ENCODE measurements around the gene AP1G2.
A peak's percentile ranks its signal among the peaks of the same experiment; 100 is the strongest.

The AP1G2 gene

DNA sequence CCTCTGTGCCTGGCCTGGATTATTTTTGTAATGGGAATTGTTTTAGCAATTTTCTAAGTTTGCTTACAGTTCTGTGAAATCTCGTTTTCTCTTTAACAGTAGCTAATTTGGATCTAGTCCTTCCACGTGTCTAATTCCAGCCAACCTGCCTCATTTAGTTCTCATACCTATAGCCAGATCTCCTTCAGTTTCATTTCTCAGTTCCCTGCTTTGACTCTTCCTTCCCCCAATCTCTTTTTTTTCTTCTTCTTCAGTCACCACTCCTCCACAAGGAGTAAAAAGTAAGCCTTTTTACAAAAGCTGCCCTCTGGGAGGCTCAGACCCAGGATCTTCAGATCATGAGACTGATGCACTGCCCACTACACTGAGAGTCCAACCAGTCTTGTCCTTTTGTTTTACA lies 10.1 kb downstream of the AP1G2 start:
- no peak for DNase-seq (ENCODE audit: low read depth)

DNA sequence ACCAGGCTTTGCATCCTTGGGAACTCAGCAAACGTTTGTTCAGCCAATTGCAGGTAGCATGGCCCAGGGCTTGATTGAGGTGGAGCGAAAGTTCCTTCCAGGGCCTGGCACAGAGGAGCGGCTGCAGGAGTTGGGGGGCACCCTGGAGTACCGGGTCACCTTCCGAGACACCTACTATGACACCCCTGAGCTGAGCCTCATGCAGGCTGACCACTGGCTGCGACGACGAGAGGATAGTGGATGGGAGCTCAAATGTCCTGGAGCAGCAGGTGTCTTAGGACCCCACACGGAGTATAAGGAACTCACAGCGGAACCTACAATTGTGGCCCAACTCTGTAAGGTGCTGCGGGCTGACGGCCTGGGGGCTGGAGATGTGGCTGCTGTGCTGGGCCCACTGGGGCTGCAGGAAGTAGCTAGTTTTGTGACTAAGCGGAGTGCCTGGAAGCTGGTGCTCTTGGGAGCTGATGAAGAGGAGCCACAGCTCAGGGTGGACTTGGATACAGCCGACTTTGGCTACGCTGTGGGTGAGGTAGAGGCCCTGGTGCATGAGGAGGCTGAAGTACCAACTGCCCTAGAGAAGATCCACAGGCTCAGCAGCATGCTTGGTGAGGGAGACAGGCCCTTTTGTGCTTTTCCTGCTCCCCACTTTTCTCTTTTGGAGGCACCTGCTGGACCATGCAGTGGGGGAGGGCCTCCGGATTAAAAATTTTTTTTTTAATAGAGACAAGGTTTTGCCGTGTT lies 10.7 kb downstream of the AP1G2 start:
- no peak for DNase-seq (ENCODE audit: low read depth)

DNA sequence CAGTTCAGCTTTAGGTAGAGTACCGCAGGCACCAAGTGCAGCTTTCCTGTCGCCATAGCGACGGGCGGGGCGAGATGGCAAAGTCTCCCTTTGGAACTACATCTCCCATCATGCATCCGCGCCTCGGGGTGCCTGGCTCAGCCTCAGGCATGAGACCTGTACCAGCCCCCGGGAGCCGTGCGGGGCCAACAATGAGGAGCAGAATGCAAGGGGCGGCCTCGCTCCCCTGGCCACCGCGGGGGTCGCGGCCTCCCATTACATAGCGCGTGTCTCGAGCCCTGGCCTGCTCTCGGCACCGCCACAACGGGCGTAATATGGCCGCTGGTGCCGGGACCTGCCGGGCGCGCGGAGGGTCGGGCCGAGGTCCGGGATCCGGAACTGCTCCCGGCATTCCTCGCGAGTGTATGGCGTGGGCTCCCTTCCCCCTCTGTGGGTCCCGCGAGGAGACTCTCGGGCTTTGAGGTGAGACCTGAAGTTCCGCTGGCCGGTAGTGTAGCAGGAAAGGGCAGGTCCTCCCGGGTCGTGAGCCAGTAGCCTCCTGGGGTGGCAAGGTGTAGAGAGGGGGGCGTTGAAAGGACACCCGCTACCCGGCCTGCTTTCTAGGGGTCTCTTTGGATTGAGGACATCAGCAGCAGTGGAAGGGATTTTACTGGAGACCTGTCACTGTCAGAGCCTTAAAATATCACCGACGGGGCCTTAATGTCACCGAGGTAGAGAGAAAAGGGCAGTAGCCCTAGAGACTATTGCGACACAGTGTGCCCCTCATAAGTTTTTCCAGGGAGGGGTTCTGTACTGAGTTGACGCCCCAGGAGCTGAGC lies 11.5 kb downstream of the AP1G2 start, which contains the start of gene THTPA:
Gene THTPA (plus strand): TSS at position 390 of the 818 bp plus-strand sequence. CDS start 487 bp downstream, outside the sequence.
- DNase-seq (ENCODE audit: low read depth) = peak; percentile 88

DNA sequence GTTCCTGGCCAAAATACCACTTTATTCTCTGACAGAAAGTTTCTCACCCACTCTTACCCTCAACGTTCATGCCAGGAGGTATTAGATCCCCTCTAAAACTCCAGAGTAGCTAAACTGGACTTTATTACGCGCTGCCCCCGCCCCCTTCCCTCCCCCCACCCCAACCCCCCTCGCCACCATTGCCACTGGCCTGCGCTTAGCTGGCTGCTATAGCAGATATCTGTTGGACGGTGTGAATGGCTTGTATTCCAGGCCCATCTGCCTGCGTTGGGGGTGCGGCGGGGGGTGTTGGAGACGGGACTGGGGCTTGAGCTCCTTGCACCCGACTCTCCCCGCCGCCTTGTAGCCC lies 12.1 kb downstream of the AP1G2 start:
- DNase-seq (ENCODE audit: low read depth) = no peak

DNA sequence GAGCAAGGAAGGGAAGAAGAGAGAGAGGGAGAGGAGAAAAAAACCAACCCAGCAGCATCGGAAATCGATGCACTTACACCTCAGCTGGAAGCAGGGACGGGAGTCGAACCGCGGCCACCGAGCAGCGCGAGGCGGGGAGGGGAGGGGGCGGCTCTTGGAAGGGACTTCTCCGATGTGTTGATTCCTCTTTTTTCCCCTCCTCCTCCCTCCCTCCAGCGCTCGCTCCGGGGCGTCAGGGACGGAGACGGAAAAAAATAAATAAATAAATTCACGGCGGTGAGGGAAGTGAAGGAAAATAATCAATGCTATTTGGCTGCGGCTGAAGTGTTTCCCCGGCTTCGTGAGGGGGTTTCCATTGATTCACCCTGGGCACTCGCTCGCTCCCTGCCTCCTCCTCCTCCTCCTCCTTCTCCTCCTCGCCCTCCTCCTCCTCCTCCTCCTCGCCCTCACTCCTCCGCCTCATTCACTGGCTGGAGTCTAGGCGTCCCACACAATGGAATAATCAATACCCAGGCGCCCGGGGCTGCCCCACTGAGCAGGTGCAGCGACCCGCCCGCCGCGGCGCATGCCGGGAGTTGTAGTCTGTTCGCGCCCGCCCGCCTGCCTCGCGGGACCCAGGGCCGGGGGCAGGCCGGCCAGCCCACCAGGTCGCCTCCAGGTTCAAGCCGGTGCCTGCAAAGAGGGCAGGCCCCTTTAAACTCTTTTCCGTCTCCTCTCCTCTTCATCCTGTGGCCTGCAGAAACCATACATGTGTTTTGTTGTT lies 16.1 kb downstream of the AP1G2 start, which contains the start of gene ZFHX2:
Gene ZFHX2 (minus strand): TSS at position 500 of the 763 bp plus-strand sequence. CDS start 16,440 bp downstream, outside the sequence.
- DNase-seq (ENCODE audit: low read depth) = peak; percentile 61

DNA sequence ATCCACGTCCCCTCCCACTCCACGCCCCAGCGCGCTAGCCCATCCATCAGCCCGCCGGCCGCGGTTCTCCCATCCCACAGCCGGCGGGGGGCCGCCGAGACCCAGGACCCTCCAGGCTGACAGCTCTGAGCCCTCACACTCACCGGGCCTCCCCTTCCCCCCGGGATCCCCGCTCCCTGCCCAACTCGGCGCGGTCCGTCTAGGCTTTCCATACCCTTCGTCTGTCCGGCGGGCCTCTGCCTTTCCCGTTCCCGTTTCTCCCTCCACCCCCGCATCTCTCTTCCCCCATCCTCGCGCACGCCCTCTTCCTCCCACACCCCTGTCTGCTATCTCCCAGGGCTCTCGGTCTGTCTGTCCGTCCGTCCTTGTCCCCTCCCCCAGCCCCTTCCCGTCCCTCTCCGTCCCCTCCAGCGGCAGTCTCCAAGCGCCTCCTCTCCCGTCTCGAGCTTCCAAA lies 16.8 kb downstream of the AP1G2 start:
- DNase-seq (ENCODE audit: low read depth) = no peak

DNA sequence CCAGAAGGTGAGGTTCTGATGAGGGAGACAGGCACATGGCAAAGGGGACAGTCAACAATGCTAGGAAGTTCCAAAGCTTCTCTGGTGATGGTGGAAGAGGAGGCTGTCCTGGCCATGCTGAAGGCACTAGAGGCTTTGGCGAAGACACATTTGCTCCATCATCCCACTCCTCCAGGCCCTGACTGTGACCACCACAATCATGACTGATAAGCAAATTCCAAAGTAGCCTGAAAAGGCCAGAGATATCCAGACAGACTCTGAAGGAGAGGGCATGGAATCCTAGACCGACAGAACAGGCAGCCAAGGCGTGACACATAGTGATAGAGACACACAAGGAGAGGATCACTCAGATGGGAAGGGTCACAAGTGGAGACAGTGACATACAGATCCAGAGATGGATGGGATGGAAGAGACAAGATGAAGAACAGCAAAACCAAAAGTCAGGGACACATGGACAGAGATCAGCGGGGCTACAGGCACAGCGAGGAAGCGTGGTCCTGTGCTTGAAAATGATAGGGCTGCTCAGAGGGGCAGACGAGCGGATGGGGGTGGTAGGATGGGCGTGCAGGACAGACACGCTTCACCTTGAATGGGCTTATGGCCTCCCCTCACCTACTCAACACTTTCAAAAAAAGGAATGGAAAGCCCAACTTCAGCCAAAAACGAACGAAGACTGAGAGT lies 17.3 kb downstream of the AP1G2 start:
- DNase-seq (ENCODE audit: low read depth) = no peak

DNA sequence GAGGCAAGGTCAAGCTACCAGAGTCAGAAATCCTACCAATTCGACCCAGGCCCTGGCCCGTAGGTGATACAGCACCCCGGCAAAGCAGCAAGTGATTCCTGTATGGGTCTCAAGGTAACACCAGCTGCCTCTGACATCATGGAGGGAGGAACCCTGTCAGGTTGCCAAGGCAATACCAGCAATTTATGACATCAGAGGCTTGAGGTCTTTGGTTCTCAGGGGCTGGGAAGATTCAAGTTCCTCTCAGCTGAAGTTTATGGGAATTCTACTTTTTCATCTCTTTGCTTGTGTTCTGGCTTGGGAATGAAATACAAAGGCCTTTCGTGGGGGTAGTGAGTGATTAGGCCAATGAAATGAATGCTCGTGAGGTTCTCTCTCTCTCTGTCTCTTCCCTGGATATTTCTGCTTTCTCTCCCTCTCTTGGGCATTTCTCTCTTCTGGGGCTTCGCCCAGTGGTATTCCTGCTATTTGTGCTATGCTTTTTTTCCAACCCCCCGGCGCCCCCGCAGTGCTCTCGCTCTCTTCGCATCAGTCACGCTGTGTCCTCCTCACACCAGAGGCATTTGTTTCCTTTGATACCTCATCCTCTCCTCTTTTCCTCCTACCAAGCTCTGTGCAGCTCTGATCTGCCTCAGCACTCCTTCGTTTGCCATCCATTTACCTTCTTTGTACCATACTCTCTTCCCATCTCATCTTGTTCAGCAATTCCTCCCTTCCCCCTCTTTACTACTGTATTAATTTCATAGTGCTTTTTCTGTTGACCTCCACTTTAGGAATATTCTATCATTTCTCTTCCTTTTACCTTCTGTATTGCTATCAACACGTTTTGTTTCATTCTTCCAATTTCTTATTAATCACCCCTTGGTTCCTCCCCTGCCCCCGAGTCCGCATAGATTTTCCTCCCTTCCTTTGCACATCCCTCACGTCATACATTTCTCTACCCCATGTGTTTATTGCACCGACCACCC lies 19.0 kb downstream of the AP1G2 start:
- DNase-seq (ENCODE audit: low read depth) = no peak

DNA sequence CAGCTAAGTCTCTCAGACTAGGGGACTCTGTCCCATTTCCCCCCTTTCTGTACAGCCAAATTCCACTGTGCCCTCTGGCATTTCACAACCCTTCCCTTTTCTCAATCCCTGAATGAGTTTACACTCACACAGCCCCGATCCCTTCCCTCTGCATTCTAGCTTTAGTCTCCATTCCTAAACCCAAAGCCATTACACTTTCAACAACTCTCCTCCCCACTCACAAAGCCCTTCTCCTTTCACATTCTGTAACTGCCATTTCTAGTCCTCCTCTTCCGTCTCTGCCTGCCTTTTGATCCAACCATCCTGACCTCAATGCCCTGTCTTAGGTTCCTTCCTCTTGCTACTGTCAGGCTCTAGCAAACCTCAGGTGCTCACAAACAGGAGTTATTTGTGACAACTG lies 19.7 kb downstream of the AP1G2 start:
- DNase-seq (ENCODE audit: low read depth) = no peak

DNA sequence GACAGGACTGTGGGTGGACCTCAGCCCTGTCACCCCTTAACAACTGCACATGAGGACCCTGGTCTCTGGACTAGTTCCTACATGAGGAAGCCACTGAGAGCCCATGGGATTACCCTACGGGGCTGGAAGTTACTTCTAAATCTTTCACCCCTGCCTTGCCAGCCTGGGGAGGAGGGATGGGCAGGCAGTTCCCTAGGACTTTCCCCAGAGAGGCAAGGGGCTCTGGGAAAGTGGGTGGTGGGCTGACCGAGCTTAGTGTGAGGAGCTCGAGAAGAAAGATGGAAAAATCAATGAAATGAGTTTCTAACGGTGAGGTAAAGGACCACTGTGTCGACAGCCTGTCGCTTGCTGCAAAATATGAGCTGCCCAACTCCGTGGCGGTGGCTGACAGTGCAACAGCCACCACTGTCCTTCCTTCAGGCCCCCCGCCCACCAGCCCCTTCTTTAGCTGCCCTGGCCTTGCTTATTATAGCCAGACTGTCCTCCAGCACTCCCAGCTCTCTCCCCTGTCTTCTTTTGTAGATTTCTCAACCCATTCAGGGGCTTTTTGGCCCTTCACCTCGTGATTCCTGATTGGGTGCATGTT lies 21.0 kb downstream of the AP1G2 start:
- DNase-seq (ENCODE audit: low read depth) = no peak

DNA sequence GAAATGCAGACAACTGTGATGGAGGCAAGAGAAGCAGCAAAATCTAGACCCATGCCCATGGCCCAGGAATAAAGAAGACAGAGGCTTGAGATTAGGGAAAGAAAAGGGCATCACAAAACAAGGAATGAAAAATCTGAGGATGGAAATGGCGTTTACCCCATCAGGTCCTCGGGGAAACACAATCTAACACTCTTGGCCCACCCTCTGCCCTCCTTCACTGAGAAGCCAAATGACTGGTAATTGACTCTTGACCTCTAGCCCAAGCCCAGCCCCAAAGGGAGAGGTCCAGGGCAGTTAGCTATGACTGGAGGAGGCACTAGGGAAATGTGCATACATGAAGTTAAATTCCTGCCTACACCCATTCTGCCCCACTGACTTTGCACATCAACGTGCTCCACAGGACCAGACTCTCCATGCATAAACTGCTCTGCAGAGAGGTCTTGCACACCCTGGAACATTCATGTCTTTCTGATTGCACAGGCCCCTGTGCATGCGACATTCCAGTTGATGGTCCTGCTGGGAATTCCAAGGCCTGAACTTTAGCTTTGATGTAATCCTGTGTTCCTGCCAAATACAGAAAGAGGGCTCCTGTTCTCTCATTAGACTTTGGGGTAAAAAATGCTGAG lies 21.7 kb downstream of the AP1G2 start:
- DNase-seq (ENCODE audit: low read depth) = no peak

DNA sequence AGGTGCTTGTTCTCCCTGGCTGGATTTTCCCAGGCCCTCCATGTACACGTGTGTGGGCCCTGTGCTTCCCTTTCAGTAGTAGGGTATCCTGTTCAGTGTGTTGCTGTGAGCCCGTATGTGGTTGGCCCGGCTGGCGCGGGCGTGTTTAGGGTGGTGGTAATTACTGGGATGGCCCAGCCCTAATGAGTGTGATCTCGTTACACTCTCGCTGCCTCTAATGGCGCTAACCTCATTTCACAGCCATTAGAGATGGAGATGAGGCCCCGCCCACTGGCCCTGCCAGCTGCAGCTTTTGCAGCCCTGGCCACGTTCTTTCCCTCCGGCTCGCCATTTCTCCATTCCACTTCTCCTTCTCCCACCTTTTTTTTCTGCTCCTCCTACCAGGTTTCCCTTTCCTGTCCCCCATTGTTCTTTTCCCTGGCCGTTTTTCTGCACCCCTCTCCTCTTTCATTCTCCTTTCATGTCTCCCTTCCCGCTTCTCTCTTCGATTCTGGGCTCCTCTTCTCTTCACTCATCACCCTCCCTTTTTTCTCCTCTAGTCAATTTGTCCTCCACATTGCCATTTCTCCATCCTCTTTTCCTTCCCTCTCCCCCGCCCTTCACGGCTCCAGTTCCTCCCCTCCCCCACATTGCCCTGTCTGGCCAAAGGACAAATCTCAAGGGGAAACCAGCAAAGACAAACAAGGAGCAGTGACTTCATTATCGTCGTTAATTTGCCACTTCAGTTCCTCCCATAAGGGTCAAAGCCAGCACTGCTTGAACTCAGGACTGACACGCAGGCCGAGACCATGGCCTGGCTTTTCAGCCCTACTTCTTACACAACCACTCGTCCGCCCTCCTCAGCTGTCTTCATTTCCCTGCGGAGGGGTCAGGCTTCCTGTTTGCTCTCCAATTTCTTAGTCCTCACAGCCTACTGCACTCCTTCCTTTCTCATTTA lies 22.8 kb downstream of the AP1G2 start:
- DNase-seq (ENCODE audit: low read depth) = no peak

DNA sequence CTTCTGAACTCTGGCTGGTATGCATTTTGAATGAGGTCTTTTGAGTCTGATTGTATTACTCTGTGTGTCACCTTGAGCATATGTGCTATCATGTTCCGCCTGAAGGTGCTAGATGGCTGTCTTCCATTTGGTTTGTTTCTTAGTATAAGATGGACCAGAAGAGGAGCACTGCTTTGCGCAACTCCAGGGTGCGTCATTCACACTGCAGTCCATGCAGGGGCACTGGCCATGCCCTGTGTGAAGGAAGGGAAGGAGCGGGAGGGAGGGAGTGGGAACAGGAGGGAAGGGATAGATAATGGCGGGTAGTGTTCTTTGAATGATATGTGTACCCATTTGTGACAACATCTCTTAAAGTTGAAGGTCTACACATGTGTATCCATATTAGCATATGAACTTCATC lies 24.2 kb downstream of the AP1G2 start:
- DNase-seq (ENCODE audit: low read depth) = no peak

DNA sequence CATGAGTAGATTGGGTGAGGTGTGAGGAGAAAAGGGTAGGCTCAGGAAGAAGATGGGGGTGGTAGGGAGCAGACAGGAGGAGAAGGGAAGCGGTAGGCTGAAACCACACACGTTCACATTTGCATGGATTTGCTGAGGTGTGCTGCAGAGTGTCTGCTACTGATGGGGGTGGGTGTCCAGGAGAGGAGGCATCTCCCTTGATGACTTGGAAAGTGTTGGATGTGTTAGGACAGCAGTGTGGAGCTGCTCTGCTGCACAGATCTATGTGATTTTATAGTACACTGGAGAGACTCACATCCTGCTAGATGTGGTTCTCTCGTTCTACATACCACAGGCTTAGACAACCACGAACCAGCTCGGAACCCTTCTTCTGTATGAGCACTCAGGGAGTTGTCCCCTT lies 25.3 kb downstream of the AP1G2 start:
- no peak for DNase-seq (ENCODE audit: low read depth)

DNA sequence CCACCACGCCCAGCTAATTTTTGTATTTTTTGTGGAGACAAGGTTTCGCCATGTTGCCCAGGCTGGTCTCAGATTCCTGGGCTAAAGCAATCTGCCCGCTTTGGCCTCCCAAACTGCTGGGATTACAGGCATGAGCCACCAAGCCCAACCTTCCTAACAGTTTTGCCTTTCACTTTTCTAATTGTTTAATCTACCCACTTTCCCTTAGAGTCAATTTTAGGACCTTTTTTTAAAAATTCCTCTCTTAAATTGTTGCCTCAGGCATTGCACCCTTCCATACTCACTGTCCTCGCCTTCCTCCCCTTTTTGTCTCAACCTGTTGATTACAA lies 27.5 kb downstream of the AP1G2 start:
- no peak for DNase-seq (ENCODE audit: low read depth)

DNA sequence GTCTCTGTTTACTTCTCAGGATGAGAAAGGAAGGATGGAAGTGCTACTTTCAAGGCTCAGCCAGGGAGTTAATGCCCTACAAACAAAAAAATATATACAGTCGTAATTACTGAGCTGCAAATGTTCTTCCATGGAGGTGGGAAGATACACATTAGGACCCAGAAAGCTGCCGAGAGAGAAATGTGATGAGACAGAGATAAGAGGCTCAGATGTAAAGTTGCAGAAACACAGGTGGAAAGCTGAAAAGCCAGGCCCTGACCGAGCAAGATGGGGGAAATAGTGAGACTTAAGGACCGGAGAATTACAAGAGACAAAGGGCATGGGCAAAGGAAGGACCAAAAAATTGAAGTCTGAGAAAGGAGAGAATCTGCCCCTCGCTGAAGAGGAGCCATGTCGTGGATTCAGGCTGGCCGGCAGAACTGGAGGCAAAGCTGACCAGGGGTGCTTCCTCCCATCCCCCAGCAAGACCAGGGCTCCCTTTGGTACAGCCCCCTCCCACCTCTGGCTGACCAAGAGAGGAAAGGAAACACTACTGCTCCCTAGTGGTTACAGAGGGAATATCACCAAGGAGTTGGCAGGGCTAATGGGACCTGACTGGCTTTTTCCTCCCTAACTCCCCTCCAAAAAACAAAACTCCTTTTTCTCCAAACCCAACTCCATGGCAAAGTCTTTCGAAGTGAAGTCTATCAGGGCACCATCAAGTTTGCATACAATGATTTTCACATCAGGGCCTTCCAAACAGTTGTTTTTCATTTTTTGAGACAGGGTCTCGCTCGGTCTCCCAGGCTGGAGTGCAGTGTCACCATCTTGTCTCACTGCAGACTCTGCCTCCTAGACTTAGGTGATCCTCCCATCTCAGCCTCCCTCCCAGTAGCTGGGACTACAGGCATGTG lies 28.1 kb downstream of the AP1G2 start:
- no peak for DNase-seq (ENCODE audit: low read depth)

DNA sequence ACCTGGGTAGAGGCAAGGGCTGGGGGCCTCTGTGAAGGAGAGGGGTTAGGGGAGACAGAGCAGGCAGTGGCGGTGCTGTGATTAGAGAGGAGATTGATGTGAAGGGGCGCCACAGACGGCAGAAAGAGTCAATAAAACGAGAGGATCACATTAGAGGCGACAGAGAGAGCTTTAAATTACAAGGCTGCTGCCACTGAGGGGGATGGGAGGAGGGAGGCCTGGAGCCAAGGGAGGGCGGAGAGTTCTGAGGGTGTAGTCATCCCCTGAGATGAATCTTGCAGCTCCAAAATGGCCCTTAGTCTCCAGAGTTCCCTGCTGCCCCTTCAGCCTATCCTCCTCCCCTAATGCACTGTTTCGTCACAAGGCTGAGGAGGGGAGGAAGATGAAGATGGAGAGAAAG lies 28.8 kb downstream of the AP1G2 start:
- DNase-seq (ENCODE audit: low read depth) = no peak

Measured in stimulated activated CD8-positive, alpha-beta memory T cell treated with anti-CD3 and anti-CD28 coated beads, Interleukin-7, amount 100 ng/mL, for 24 hours (primary cell).